Tibial nerve (tissue), 4 donors: ENCODE results near the gene TP53RK. TPM values are rescaled to one million over a fixed set of nuclear protein-coding genes. Genes with fewer than 3 reads are reported as not detected.

Experiments
- DNase-seq, 2 donors: peaks; one replicate each; pipeline ENCODE4 v3.0.0-alpha.2; 2019; ENCODE audit warnings: low spot score in 2 of 2
- H3K27ac ChIP-seq, 4 donors: fragments of 200-600 bp; sonication (generic) in 3 of 4; one replicate each; pipeline ENCODE4 v1.5.1; 2017 to 2019; ENCODE audit warnings: mild to moderate bottlenecking in 1 of 4
- H3K27me3 ChIP-seq, 2 donors: fragments of 200-600 bp; sonication (generic) in 1 of 2; one replicate each; pipeline versions ENCODE4 v1.5.1 to v1.6.0; 2017 to 2019
- H3K36me3 ChIP-seq, 3 donors: fragments of 200-600 bp; sonication (generic); one replicate each; pipeline ENCODE4 v1.5.1; 2018 to 2019
- H3K4me1 ChIP-seq, 4 donors: fragments of 200-600 bp; sonication (generic) in 3 of 4; one replicate each; pipeline ENCODE4 v1.5.1; 2017 to 2019
- H3K4me3 ChIP-seq, 4 donors: fragments of 200-600 bp; sonication (generic) in 3 of 4; one replicate each; pipeline ENCODE4 v1.5.1; 2017 to 2019; ENCODE audit warnings: mild to moderate bottlenecking in 1 of 4, moderate library complexity in 1 of 4
- H3K9me3 ChIP-seq, 4 donors: fragments of 200-600 bp; sonication (generic) in 3 of 4; one replicate each; pipeline ENCODE4 v1.5.1; 2017 to 2019
- EP300 ChIP-seq, 2 donors: sonication (generic); formaldehyde crosslinking; IDR thresholded peaks; one replicate each; pipeline ENCODE4 v1.6.1; 2017; ENCODE audit warnings: antibody characterized with exemption in 2 of 2, mild to moderate bottlenecking in 1 of 2
- POLR2A ChIP-seq, 2 donors: fragments of 450-650 bp; IDR thresholded peaks; one replicate each; pipeline ENCODE4 v1.6.1; 2017; ENCODE audit warnings: antibody characterized with exemption in 2 of 2, mild to moderate bottlenecking in 2 of 2, moderate library complexity in 2 of 2
- WGBS, 2 donors: methylation state at CpG; one replicate each; pipeline ENCODE4 v1.1.5; 2018; 5-methylcytosine and 5-hydroxymethylcytosine counted together
- total RNA-seq, 4 donors: library from RNA; depleted of rRNA; stranded (reverse); fragments of >200 nt; gene quantifications; one replicate each; pipeline ENCODE4 v1.1.0, GENCODE V29; 2016
- TF ChIP-seq, protein P1 (sequence below), 5 experiments: fragments of 200-600 bp in 3 of 5; fragments of 450-650 bp in 2 of 5; sonication (generic) in 3 of 5; IDR thresholded peaks; one replicate each; pipeline ENCODE4 v1.5.1; 2016 to 2019; ENCODE audit warnings: antibody characterized with exemption in 5 of 5, mild to moderate bottlenecking in 3 of 5, moderate library complexity in 2 of 5

TP53RK gene
- total RNA-seq, 4 donors from 2014 or later: 16.8 to 24.5 (median 21.9) TPM

DNA sequence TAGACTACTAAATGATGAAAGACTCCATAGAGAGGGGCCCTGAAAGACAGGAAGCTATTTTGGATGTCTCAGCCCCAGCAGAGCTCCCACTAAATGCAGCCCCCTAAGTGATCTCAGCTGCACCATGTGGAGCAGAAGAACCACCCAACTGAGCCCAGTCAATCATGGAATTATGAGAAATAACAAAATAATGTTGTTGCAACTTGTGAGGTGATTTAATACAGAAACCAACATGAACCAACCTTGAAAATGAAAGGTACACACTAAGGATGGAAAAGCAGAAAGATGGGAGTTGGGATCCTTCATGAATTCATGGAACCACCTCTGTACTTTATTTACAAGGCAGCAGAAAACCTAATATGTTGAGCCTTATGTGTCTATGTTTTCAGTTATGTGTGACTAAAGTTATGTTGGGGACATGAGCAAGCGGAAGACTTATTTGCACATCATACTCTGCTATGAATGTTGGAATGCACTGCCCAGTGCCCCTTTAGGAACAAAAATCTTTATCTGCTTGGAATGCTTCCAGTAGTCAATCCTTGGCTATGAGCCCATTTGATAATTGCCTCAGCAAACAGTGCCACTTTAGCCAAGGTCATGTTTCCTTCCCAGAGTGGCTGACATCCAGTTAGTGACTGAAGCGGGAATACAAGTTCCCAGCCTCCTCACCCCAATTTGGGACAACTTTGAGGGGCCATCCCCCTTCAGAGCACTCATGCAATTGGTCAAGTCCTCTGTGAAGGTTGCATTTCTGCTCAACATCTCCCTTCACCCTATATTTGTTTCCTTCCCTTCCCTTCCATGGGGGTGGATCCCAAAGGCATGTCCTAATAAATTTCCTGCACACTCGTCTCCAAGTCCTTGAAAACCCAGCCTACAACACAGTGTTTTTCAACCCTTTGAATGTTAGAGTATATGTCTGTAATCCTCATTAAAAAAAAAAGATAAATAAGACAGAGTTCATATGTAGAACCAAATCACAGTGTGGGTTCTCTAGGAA lies 18.4 kb downstream of the TP53RK start:
- Histone ChIP-seq H3K4me1 (peaks cover 0 to 9% (median 0%) of the 10 kb centered on the region in 4 donors), H3K27me3 (no peaks in the 10 kb centered on the region), H3K4me3 (no peak overlapping the region), H3K36me3 (peaks cover 0 to 36% (median 0%) of the 10 kb centered on the region in 3 donors), H3K9me3 (peaks cover 0 to 39% (median 0%) of the 10 kb centered on the region in 4 donors), H3K27ac (no peak overlapping the region)
- 48 to 51% methylated on average over 3 of the region's 3 CpGs for WGBS, 2 donors
- no peak for TF ChIP-seq POLR2A (IDR thresholded peaks at IDR 0.05)
- no peak for TF ChIP-seq EP300 (IDR thresholded peaks at IDR 0.05)
- TF ChIP-seq, protein P1, sequence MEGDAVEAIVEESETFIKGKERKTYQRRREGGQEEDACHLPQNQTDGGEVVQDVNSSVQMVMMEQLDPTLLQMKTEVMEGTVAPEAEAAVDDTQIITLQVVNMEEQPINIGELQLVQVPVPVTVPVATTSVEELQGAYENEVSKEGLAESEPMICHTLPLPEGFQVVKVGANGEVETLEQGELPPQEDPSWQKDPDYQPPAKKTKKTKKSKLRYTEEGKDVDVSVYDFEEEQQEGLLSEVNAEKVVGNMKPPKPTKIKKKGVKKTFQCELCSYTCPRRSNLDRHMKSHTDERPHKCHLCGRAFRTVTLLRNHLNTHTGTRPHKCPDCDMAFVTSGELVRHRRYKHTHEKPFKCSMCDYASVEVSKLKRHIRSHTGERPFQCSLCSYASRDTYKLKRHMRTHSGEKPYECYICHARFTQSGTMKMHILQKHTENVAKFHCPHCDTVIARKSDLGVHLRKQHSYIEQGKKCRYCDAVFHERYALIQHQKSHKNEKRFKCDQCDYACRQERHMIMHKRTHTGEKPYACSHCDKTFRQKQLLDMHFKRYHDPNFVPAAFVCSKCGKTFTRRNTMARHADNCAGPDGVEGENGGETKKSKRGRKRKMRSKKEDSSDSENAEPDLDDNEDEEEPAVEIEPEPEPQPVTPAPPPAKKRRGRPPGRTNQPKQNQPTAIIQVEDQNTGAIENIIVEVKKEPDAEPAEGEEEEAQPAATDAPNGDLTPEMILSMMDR (IDR thresholded peaks at IDR 0.05): no peak
- no peak for DNase-seq

DNA sequence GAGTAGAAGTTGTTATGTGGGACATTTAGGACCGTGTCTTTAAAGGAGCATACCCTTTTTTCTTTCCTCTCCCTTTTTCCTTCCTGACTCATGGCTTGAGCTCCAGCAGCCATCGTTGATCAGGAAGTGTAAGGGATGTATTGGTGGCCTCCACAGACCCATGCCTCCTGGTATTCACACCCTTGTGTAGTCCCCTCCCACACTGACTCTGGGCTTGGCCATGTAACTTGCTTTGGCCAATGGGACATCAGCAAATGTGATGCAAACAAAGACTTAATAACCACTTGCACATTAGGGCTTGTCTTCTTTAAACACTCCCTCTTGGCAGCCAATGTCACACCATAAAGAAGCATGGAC lies 19.0 kb downstream of the TP53RK start:
- Histone ChIP-seq H3K4me1 (peaks cover 0 to 9% (median 0%) of the 10 kb centered on the region in 4 donors), H3K27ac (no peak overlapping the region), H3K27me3 (no peaks in the 10 kb centered on the region), H3K9me3 (peaks cover 0 to 39% (median 0%) of the 10 kb centered on the region in 4 donors), H3K36me3 (peaks cover 0 to 36% (median 0%) of the 10 kb centered on the region in 3 donors), H3K4me3 (no peak overlapping the region)
- DNase-seq: no peak
- TF ChIP-seq POLR2A (IDR thresholded peaks at IDR 0.05) (no peak), EP300 (IDR thresholded peaks at IDR 0.05) (no peak)
- TF ChIP-seq, protein P1 (IDR thresholded peaks at IDR 0.05): no peak
- WGBS, 2 donors: 83 to 97% methylated on average over 2 of the region's 2 CpGs

DNA sequence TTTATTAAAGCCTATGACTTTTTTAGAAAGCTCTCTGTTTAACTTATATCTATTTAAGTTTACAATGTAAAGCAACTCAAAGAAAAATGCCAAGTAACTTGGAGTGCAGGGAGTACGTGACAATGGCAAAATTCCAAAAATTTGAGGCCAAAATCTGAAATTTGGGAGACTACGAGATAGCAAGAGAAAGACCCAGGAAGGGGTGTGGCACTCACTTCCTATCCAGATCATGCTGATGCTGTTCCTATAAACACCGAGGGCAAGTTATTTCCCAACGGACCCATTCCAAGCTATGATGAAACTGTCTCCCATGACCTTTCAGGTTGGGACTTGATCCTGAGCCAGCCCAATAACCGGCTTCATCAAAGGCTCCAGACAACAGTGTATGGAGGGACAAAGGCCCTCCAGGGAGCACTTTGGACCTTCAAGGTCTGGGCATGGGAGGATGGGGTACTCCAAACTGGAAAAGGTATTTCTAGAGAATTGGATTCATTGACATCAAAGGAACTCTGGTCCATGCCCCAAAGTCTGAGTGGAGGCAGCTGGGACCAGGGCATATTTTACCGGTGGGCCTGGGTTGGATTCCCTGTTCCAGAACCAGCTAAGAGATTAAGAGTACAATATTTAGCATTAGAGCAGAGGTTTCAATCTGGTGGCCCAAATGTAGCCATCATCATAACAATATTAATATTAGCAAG lies 22.3 kb downstream of the TP53RK start:
- H3K9me3 ChIP-seq: peaks cover 0 to 26% (median 0%) of the 10 kb centered on the region in 4 donors
- 75 to 76% methylated on average over 6 of the region's 6 CpGs for WGBS, 2 donors
- no peaks in the 10 kb centered on the region for H3K27me3 ChIP-seq
- H3K4me1 ChIP-seq: no peaks in the 10 kb centered on the region
- H3K36me3 ChIP-seq: peaks cover 0 to 29% (median 0%) of the 10 kb centered on the region in 3 donors
- DNase-seq: no peak
- no peak overlapping the region for H3K27ac ChIP-seq
- no peak for TF ChIP-seq EP300 (IDR thresholded peaks at IDR 0.05)
- TF ChIP-seq POLR2A (IDR thresholded peaks at IDR 0.05): no peak
- TF ChIP-seq, protein P1 (IDR thresholded peaks at IDR 0.05): no peak
- no peak overlapping the region for H3K4me3 ChIP-seq

DNA sequence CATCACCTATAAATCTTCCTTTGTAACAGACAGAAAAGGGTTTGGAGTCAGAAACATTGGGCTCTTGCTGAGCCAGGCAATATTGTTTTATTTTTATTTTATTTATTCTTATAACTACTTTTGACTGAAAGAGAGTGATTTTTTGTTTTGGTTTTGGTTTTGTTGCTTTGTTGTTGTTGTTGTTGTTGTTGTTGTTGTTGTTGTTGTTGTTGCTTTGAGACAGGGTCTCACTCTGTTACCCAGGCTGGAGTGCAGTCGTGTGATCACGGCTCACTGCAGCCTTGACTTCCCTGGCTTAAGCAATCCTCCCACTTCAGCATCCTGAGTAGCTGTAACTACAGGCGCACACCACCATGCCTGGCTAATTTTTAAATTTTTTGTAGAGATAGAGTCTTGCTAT lies 22.9 kb downstream of the TP53RK start:
- WGBS, 2 donors: 93 to 94% methylated on average over 3 of the region's 3 CpGs
- H3K4me3 ChIP-seq: no peak overlapping the region

More for the DNA sequence above, 22.9 kb downstream of the TP53RK start:
- Histone ChIP-seq H3K9me3 (peaks cover 0 to 20% (median 0%) of the 10 kb centered on the region in 4 donors), H3K27me3 (no peaks in the 10 kb centered on the region), H3K27ac (no peak overlapping the region), H3K4me1 (no peaks in the 10 kb centered on the region), H3K36me3 (peaks cover 0 to 28% (median 0%) of the 10 kb centered on the region in 3 donors)
- TF ChIP-seq POLR2A (IDR thresholded peaks at IDR 0.05) (no peak), EP300 (IDR thresholded peaks at IDR 0.05) (no peak)
- TF ChIP-seq, protein P1 (IDR thresholded peaks at IDR 0.05): no peak
- DNase-seq: no peak
